Muscle of back (tissue), 11 donors: ENCODE data around the gene MAP3K5. TPM values are rescaled to one million over a fixed set of nuclear protein-coding genes. Genes with fewer than 3 reads are reported as not detected.
"Not testable (repeated sequence)": the region's sequence is repeated elsewhere in the genome, so short reads cannot be mapped to it uniquely, and the experiment has no call there.

Experiments used
- DNase-seq, 3 donors: peaks; one replicate each; pipeline versions ENCODE4 v3.0.0 to v3.0.0-alpha.2; 2013
- polyA plus RNA-seq, 10 donors: library from polyadenylated mRNA; unstranded; fragments of 120-200 nt; gene quantifications; one replicate each; pipeline ENCODE4 v1.2.1, GENCODE V29; 2013; ENCODE audit not compliant: insufficient read length in 10 of 10

Gene MAP3K5
- polyA plus RNA-seq, 10 donors = 1.9 to 4.3 (median 2.5) TPM

DNA sequence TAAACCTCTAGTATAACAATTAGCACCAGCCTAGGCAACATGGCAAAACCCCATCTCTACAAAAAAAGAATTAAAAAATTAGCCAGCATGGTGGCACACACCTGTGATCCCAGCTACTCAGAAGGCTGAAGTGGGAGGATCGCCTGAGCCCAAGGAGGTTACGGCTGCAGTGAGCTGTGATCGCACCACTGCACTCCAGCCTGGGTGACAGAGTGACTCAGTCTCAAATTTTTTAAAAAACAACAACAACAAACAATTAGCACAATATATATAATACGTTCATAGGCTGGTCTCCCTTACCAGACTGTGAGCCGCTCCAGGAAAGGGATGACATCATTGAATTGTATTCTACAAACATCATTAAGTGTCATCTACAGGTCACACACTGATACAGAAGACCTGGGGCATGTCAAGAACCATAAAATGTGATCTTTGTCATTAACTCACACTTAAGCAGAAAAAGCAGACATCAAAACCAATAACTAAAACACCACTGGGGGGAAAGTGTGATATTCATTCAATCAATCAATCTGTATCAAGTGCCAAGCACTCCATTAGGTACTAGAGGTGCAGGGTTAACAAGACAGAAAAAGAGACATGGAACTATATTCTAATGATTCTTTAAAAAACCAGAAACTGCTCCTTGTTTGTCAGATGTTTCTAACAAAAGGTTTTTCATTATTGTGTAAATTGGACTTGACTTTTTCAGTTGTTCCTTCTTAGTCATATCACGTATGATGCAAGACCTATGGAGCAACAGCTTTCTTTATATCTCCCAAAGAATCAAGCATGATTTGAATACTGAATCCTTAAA lies 17.8 kb downstream of the MAP3K5 start:
- DNase-seq = no peak

DNA sequence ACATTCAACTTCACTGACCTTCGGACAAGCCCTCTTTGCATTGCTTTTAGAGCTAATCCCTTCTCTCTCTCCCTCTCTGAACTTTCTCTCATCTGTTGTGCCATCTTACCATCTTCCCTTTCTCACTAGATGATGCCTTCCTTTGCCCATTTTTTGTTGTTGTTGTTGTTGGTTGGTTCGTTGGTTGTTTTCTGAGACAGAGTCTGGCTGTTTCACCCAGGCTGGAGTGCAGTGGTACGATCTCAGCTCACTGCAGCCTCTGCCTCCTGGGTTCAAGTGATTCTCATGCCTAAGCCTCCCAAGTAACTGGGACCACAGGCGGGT lies 18.8 kb downstream of the MAP3K5 start:
- DNase-seq = no peak

DNA sequence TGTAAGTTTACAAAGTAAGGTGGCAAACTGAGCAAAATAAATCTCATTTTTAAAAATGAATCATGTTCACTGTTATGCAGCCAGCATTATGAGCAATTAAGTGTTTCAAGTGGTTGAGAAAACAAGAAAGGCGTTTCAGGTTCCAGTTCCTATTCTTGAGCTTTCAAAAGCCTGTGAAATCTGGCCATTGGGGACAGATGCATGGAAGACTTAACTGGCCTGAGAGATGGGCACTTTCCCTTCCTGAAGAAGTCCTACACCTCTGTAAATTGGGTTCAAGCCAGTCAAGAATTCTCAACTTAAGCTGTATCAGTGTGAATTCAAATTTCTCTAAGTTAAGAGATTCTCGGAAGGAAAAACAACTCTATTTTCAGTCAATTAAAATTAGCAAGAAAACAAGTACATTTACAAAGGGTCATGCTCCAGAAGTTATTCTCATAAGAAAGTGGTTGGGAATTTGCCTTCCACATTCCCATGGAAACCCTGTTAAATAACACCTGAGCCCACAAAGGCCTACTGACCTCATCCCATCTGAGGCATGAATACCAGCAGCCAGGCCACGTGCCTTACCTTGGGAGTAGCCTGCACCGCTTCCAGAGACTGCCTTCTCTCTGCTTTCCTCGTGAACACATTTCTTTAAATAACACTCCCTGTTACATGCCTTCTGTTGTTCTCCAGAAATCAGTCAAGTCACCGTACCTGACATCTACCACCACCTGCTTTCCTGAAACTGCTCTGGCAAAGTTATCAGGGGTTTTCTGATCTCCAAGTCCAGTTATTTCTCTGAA lies 19.4 kb downstream of the MAP3K5 start:
- DNase-seq = no peak

DNA sequence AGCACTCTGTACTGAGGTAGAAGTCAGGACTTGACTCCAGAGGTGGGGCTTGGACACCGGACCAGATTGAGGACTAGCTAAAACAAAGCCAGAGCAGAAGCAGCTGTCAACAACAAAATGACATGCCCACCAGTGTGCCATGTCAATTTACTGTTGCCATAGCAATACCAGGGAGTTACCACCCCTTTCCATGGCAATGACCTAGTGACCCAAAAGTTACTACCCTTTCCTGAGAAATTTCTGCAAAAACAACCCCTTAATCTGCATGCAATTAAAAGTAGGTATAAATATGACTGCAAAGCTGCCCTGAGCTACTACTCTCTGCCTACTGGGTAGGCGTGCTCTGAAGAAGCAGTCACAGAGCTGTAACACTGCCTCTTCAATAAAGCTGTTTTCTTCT lies 21.0 kb downstream of the MAP3K5 start:
- DNase-seq = no peak

DNA sequence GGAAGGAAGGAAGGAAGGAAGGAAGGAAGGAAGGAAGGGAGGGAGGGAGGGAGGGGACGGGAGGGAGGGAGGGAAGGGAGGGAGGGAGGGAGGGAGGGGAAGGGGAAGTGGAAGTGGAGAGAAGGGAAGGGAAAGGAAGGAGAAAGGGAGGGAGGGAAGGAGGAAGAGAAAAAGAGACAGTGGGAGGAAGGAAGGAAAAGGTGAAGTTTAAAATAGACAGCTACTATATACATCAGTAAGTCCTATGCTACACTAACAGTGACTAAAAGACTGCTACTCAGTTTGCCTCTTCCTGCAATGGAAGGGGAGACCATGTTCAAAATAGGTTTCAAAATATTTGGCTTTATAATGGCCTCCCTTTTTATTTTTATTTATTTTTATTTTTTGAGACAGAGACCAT lies 22.5 kb downstream of the MAP3K5 start:
- no peak for DNase-seq

DNA sequence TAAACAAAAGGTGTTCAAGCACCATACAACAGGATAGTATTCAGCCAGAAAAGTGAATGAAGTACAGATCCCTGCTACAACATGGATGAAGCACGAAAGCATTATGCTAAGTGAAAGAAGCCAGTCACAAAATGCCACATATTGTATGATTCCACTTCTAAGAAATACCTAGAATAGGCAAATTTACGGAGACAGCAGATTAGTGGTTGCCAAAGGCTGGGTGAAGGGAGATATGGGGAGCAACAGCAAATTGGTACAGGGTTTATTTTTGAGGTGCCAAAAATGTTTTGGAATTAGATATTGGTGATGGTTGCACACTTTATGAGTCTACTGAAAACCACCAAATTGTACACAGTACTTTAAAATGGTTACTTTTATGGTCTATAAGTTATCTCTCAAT lies 23.2 kb downstream of the MAP3K5 start:
- no peak for DNase-seq

DNA sequence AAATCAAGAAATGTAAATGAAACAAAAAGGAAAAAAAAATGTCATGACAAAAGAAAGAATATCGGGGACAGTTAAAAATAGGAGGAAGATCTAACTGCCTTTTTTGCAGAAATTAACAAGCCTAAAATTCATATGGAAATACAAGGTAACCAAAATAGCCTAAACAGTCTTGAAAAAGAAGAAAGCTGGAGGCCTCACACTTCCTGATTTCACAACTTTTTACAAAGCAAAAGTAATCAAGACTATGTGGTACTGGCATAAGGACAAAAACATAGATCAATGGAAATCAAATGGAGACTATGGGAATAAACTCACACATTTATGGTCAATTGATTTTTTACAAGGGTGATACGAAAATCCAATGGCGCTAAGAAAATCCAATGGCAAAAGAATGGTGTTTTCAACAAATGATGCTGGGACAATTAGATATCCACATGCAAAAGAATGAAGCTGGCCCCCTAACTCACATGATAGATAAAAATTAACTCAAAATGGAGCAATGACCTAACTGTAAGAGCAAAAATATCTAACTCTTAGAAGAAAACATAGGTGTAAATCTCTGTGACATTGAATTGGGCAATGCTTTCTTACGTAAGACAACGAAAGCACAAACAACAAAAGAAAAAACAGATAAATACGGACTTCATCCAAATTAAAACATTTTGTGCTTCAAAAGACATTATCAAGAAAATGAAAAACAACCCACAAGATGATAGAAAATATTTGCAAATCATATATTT lies 24.5 kb downstream of the MAP3K5 start:
- DNase-seq = no peak

DNA sequence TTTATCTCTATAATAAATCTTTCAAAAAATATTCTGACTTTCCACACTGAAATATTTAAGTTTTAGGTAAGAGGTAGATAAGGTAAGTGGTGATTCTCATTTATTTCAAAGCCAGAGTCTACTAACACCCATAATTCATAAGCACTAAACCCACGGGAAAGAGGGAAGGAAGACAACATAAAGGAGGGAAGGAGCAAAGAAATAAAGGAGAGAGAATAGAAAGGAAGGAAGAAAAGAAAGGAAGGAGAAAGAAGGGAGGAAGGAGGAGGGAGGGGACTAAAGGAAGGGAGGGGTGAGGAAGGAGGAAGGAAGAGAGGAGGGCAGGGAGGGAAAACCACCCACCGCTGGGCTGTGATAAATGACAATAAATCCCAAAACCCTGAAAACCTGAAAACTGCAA lies 25.2 kb downstream of the MAP3K5 start:
- DNase-seq = no peak

DNA sequence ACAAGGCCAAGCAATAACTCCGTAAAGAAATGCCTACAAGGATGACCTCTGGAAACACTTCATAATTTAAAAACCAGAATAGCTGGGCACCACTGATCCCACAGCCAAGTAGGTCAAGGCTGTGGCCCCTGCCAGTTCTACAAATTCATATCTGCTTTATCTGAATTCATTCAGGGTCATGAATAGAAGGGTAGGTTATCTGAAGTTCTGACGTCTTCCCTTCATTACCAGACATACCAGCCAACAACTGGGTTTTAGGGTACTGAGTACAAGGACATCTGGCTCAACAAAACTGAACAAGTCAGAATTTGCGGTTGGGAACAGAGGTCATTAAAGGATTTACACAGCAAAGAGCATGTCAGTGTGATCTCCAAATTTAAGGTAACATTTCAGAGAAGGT lies 26.0 kb downstream of the MAP3K5 start:
- DNase-seq = no peak

DNA sequence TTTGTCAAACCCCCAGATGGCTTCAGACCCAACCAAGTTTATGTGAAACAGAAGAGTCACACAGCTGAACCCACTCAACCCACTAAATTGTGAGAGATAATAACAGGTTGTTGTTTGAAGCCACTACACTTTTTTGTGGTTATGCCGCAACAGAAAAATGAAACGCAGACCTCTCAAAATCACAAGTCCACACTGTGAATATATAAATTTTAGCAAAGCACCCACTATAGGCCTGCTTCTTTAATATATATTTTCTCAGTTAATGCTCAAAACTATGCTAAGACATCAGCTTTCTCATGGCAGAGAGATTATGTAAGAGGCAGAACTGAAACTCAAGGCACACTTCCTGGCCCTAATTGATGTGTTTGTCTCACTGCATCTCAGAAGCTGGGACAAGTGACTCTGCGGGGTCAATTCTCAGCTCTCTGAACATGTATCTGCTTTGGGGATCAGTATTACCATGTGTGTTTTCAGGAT lies 27.7 kb downstream of the MAP3K5 start:
- DNase-seq = no peak

DNA sequence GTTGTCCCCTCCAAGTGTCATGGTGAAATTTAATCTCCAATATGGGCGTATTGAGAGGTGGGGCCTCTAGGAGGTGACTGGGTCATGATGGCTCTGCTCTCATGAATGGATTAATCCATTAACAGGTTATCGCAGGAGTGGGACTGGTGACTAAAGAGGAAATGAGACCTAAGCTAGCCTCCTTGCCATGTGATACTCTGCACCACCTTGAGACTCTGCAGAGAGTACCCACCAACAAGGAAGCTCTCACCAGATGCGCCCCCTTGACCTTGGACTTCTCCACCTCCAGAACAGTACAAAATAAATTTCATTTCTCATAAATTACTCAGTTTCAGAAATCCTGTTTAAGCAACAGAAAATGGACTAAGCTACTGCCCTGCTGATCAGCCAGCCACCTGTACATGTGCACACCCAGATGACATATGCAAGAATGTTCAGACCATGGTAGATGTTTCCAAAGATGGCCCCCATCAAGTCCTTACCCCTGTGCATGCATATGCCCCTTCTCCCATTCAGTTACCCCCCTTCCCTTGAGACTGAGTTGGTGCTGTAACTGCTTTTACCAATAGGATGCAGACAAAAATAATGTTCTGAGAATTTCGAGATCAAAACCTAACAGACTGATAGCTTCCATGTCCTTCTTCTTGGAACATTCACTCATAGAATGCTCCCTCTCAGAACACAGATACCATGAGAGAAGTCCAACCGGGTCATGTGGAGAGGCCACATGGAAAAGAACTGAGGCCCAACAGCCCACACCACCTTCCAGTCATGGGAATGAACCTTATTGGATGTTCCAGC lies 28.4 kb downstream of the MAP3K5 start:
- no peak for DNase-seq

DNA sequence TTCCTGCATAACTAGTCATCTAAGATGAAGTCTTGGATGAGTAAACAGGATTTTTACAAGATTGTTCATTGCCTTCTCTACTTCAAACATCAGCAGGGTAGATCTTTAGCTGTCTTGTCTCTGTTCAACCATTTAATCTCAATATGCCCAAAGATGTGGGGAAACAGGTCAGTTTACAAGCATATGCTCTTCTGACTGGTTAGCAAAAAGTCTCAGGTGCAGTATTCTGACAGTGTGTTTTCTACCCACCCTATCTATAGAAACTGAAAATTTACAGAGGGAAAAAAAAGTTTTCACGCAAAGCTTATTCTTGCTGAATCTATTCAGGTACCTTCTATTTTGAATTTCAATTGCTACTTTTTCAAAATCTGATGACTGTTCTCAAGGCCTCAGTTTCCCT lies 29.0 kb downstream of the MAP3K5 start:
- DNase-seq = no peak

DNA sequence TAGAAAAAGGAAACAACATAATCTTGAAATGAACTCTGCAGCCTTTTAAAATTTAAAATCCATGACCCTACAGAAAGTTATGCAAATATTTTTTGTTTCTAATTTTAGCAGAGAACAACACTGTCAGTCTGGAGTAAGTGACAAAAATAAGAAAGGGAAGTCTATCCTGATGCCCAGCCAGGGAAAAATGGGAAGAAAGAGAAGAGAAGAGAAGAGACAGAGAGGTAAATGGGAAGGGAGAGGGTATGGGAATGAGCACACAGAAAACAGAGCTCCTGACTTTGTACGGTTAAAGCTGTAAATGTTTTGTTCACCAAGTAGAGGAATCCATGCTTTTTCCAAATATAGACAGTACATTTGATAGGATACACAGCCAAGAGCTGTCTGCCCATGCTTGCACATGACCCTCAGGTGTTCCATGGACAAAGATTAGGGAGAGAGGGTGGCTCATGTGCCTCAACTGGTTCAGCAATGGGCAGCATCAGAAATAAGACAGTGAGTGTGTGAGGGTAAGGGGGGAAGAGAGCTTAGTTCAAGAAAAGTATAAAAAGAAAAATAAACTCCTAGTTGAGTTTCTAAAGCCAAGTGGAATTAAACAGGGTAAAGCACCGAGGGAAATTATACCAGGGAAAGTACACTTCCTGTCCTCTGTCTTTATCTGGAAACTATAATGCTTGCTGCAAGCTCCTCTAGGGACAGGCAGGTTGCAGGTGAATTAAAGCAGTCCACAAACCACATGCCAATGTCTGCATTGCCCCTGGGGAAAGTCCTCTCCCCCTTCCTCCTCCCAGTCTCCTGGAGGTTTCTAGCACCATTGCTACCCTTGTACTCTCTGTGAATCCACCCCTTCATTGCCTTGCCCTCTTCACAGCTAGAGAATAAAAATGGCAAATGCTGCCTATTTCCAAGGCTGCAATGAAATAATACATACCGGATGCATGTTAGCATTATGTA lies 30.0 kb downstream of the MAP3K5 start:
- DNase-seq = no peak

DNA sequence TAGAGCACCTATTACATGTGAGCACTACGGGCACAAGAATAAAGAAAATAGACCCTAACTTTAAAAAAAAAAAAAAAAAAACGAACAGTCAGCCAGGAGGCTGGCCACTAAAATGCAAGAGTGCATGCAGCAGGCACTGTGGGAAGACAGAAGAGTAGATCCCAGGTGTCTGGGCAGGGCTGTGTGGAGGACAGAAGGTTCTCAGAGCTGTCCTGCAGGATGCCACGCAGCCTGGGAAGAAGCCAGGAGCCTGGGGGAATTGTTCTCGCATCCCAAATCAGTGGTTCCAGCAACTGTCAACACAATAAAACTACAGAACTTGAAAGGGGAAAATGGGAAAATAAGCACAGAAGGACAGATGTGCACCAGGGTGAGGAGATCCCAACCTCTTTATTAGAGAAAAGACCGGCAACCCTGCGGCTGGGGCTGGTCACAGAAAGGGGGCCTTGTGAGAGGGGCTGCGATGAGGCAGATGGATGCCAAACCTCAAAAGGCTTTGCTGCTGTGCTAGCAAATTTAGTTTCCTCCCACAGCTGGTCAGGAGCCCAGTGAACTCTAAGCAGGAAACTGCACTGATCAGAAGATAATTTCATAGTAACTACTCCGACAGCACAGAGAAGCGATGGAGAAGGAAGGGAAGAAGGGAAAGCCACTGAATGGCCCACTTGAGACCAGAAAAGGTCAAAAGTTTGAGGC lies 30.9 kb downstream of the MAP3K5 start:
- peak in 2 of 3 donors; percentile 55 to 82 for DNase-seq

DNA sequence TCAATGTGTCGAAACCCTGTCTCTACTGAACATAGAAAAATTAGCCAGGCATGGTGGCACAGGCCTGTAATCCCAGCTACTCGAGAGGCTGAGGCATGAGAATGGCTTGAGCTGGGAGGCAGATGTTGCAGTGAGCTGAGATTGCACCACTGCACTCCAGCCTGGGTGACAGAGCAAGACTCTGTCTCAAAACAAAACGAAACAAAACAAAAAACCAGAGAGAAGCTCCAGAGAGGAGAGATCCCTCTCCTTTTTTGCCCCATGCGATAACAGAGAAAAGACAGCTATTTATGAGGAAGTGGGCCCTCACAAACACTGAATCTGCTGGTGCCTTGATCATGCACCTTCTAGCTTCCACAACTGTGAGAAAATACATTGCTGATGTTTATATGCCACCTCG lies 31.5 kb downstream of the MAP3K5 start:
- not testable (repeated sequence) for DNase-seq

DNA sequence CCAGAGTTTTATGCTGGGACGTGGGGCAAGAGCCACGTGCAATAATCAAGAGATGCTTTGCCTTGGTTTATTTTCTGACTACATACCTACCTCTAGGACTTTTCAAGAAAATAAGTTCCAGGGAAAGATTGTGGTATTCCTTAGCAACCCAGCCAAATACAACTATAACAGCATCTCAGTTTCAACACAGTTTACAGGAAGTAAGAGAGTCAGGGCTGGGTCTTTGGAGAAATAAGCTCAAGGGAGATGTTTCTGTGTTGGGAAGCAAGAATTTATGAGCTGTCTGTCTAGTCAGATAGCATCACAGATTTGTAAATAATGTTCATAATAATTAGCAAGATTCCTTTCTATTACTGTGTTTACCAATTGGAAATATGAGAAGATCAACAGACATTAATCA lies 35.1 kb downstream of the MAP3K5 start:
- peak in 2 of 3 donors; percentile 20 to 43 for DNase-seq

DNA sequence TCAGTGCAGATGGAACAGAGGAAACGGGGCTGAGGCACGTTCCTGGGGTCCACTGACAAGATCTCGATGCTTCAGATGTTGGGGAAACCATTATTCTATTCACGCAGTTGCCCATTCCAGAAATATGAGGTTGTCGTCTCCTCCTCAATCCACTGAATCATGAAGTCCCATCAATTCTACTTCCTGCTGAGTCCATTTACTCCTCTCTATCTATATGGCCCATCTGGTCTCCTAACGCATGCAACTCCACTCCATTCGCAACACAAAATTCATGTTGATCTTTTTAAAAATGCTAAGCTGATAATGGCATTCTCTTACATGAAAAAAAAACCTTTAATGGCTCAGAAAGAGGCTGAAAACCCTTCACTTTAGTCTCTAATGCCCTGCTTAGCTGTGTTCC lies 37.5 kb downstream of the MAP3K5 start:
- DNase-seq = no peak

DNA sequence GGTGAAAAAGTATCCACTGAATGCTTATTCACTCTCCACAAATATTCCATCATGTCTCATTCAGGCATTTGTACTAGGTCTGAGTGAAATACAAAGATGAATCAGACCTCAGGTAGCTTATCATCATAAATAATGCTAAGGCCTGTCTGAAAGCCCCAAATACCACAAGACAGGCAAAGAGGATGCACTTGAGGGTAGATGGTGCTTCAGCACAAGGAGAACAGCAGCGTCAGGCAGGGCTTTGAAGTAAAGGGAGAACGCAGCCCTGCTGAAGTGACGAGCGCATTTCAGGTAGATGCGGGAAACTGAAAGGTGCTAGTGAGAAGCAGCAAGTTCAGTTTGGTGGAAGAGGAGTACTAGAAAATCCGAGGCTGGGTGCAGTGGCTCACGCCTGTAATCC lies 38.7 kb downstream of the MAP3K5 start:
- no peak for DNase-seq

DNA sequence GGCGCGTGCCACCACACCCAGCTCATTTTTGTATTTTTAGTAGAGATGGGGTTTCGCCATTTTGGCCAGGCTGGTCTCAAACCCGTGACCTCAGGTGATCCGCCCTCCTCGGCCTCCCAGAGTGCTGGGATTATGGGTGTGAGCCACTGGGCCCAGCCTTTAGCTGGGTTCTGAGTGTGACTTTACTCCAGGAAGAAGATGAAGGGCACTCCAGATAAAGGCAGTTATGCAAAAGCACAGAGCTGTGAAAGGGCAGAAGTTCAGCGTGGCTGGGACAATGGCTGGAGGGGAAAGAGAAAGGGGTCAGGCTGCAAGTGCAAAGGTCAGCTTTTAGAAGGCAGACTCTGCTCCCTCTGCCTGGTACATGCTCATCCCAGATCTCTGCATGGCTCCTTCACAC lies 39.7 kb downstream of the MAP3K5 start:
- DNase-seq = no peak

DNA sequence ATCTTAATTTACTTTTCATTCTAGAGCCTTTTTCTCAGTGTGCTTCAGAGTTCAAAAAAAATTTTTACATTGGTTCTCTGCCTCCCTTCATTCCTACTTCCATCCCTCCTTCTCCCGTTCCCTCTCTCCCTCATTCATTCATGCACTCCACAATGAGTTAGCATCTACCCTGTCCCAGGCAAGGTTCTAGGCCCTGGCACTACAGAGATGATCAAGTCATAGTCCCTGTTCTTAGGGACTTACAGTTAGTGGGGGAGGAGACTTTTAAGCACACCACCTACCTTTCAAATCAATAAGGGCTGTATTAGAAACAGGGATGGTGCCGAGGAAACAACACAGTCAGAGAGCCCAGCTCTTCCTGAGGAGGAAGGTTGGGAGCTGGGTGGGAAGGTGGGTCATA lies 40.3 kb downstream of the MAP3K5 start:
- no peak for DNase-seq
